Posterior vena cava (tissue), 2 donors: ENCODE data around the gene IMP3. TPM values are rescaled to one million over a fixed set of nuclear protein-coding genes. Genes with fewer than 3 reads are reported as not detected.
"Not testable (repeated sequence)": the region's sequence is repeated elsewhere in the genome, so short reads cannot be mapped to it uniquely, and the experiment has no call there.

ENCODE experiments used
- DNase-seq: peaks from one replicate; pipeline ENCODE4 v3.0.0-alpha.2; 2020; ENCODE audit warnings: low spot score
- intact Hi-C, 2 donors: fragments of 100-400 bp; cut with DNase I; formaldehyde crosslinking; loops; one replicate each; pipeline versions ENCODE4 v1.14.1 to v1.14.2; 2022 to 2023
- total RNA-seq, 2 donors: library from RNA; stranded (reverse); fragmentation: NEBNext Ultra II Directional; extraction: Animal tissue kit (Norgen Biotek cat#: 25700); gene quantifications; one replicate each; pipeline ENCODE4 v1.2.1, GENCODE V29; 2021
- donor health status: DM: yes; HTN: yes; CAD: no.
- donor health status: DM: yes; HTN: yes; CAD: no.

IMP3 gene
- total RNA-seq, 2 donors from 2014 or later, result 29.0 to 34.1 TPM

GRCh38 chr15:75639191-75639708 is 774 bp downstream of the IMP3 start:
- DNase-seq, result no peak
- intact Hi-C loops, result no loop called here

DNA sequence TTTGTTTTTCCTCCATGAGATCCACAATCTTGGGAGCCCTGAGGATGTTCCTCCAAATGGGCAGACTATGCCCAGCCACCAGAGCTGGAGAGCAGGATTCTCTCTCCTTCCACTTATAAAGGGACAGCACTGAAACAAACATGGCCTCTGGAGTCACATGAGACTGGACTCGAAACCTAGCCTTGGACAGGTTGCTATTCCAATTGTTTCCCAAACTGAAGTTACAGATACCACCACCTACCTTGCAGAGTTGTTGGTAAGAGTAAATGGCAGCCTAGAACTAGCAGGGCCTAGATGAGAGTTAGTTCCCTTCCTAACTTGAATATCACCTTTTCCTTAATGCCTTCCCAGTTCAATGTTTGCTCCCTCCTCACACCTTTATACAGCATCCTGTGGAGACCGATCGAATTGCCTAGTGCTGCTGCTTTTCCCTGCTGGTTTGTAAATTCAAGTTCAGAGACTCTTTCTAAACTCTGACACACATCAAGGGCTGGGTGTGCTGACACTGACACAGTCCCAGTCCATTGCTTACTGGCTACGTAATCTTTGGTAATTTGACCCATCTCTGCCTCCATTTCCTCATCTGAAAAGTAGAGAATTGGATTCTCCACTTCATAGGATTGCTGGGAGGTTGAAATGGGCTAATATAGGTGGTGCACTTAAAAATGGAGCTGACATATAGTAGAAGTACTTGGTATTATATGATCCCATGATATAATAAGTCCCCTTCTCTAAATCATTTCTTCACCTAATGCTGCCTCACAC is 2.6 kb downstream of the IMP3 start:
- no peak for DNase-seq

DNA sequence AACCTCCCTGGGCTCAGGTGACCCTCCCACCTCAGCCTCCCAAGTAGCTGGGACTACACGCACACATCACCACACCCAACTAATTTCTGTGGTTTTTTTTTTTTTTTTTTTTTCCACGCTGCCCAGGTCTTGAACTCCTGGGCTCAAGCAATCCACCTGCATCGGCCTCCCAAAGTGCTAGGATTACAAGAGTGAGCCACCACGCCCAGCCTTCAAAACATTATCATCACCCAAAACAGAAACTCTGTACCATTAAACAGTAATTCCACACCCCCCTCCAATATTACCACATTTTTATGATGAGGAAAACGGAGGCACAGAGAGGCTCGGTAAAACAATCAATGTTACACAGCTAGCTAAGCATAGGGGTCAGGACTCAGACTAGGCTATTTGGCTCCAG is 4.0 kb downstream of the IMP3 start:
- intact Hi-C loops, result no loop called here
- DNase-seq, result no peak

More for the DNA sequence above, 2.6 kb downstream of the IMP3 start:
- intact Hi-C loops, result no loop called here

- intact Hi-C loops, DNase-seq: not testable (repeated sequence)
These were observed 6.1 kb downstream of the IMP3 start for GRCh38 chr15:75633922-75634321.

DNA sequence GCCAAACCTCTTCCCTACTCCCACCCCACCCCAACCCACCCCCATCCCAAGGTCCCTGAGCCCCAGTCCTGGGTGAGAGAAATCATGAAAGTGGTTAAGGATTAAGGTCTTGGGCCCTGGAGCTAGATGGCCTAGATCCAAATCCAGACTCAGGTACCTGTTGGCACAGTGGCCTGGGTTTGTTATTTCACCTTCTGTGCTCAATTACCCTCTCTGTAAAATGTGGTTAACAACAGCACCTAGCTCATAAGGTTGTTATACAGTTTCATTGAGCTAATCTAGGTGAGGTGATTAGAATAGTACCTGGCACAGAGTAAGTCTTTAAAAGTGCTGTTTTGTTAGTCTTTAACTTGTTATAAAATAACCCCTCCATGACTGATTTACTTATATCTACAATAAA is 8.1 kb downstream of the IMP3 start:
- intact Hi-C loops, result no loop called here
- no peak for DNase-seq

DNA sequence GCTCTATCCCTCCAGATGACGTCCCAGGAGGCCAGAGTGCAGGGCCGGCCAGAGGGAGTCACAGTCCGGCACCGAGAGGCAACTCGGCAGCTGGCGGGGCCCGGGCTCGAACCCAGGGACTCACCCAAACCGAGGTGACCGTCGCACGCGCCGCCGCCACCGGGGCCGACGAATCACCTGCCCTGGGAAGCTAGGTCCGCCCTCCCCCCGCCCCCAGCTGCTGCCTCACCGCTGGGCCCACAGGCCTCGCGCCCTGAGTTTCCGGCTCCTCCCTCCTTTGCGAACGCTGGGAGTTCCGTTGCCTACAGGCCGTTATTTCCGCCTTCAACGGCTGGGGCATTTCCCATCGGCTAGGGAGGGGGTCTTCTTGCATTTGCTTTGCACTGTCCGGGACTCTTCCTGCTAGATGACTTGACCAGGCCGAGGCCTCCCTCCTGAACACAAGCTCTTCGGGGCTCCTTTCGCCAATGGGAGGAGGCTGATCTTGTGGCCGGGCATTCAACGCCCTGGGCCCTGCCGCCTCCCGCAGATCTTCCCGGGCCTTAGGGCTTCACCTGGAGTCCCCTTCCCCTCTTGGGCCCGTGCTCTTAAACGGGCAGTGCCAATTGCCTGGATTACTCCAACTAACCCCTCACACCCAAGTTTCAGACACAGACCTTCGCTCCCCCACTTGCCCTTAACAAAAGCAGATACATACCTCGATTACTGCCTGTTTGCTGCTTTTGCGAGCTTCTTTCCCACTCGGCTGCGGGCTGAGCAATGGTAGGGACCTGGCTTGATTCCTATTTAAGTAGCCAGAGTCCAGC is 14.3 kb downstream of the IMP3 start, which contains the start of gene SNUPN:
TSS of gene SNUPN (minus strand) at position 184 of the 806 bp plus-strand sequence. CDS start 4,674 bp downstream, outside the sequence.
- peak; percentile 98 for DNase-seq
- intact Hi-C loops, result loop anchor here in 1 of 2 donors (10.0 kb wide), 1 partner anchor 49 kb away; no protein-coding TSS in a partner anchor

- intact Hi-C loops, result loop anchor here in 1 of 2 donors (10.0 kb wide), 1 partner anchor 52 kb away; no protein-coding TSS in a partner anchor
These were observed 17.5 kb downstream of the IMP3 start for GRCh38 chr15:75622505-75622904.

DNA sequence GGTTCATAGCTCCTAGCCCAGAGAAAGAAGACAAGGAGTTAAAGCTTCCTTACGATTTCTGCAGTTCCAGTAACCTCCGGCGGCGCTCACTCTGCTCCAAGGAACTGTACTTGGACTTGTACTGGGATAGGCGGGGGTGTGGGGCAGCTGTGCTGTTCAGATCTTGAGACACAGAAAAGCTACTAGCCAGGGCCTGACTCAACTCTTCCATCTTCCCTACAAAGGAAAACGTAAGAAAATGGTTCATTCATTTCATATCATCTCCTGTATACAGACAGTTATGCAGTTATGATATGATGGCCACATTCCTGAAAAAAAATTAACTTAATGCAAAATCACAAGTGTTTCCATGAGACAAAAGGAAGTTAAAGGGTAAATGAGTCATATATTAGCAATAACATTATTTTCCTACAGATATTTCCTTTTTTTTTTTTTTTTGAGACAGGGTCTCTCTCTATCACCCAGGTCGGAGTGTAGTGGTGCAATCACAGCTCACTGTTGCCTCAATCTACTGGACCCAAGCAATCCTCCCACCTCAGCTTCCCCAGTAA is 19.1 kb downstream of the IMP3 start:
- DNase-seq, result peak; percentile 96
- intact Hi-C loops, result loop anchor here (1.0 to 10.0 kb wide), 2 partner anchors 26 to 54 kb away; partner anchors contain the start of gene SNX33 (in 1 of the 2)

More at GRCh38 chr15:75622505-75622904, 17.5 kb downstream of the IMP3 start:
- DNase-seq, result no peak

- intact Hi-C loops, result loop anchor here in 1 of 2 donors (10.0 kb wide), 1 partner anchor 55 kb away; no protein-coding TSS in a partner anchor
These were observed 19.8 kb downstream of the IMP3 start for GRCh38 chr15:75620058-75620820.

GRCh38 chr15:75616766-75617165 is 23.3 kb downstream of the IMP3 start:
- peak; percentile 9 for DNase-seq
- intact Hi-C loops, result no loop called here

More at GRCh38 chr15:75620058-75620820, 19.8 kb downstream of the IMP3 start:
- peak; percentile 81 for DNase-seq

DNA sequence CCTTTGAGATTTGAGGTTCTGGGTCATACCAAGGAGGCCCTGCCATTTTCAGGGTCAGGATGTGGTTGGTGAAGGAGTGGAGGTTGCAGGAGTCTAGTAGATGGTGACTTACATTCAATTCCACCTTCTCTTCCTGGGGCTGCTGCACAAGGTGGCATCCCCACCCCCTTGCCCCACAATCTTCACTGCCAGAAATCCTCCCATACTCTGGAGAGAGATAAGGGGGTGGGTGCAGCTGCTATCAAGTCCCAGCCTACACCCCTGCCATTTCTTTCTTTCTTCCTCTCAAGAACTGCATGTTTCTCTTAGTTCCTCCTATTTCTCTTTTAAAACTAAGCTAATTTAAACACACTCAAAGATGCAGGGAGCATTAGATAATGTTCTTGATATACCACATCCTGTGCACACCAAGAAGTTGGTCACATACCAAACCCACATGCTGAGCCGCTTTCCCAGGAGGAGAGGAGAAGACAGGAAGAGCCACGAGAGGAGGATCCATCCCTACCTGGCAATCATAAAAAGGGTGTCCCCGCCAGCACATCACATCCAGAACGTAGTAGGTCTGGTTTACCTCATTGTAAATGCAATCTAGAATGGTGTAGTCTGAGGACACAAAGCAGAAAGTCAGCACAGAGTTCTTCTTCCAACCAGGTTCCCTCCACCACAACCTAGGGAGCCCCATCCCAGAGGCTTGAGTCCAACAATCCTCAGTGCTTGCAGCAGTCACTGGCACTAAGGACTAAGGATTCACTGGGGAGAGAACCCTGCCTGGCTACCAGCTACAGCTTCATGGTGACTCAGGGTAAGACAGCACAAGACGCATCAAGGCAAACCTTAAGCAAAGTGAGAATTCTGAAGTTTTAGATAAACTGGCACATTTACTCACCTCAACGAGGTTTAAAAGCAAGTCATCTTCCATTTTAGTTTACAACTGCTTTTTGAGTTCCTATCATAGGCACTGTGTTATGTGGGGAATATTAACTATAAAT is 33.0 kb downstream of the IMP3 start:
- no peak for DNase-seq
- intact Hi-C loops, result no loop called here

DNA sequence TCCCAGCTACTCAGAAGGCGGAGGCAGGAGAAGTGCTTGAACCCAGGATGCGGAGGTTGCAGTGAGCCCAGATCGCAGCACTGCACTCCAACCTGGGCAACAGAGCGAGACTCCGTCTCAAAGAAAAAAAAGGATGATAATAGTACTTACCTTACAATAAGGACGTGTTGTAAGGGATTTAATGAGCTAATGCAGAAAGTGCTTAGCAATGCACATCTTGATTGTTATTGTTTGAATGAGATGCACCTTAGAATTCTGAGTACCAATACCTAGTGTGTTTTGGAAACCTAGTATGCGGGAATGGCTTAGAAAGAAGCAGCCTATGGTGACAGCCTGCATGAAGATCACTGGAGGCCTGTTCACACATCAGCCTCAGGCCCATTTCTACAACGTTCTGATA is 34.0 kb downstream of the IMP3 start:
- DNase-seq, result no peak
- intact Hi-C loops, result no loop called here

- intact Hi-C loops, result no loop called here
- no peak for DNase-seq
These were observed 40.6 kb downstream of the IMP3 start for GRCh38 chr15:75599401-75599800.

DNA sequence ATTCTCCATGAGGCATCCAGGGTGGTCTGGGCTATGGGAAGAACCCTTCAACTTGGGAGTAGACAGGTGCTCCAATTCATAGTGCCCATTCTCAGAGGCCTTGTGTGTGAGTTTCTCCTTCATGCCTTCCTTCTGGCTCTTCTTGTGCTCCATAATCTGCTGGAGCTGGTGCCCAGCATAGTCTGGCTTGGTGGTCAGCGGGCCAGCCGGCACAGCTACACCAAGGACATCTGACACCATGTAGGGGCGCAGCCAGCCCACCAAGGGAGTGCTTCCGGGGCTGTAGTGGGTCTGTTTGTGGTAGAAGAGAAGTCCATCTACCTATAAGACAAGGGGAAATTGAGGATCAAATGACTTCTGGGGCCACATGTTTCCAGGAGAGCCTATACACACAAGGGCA is 41.7 kb downstream of the IMP3 start:
- DNase-seq, result no peak
- intact Hi-C loops, result no loop called here

DNA sequence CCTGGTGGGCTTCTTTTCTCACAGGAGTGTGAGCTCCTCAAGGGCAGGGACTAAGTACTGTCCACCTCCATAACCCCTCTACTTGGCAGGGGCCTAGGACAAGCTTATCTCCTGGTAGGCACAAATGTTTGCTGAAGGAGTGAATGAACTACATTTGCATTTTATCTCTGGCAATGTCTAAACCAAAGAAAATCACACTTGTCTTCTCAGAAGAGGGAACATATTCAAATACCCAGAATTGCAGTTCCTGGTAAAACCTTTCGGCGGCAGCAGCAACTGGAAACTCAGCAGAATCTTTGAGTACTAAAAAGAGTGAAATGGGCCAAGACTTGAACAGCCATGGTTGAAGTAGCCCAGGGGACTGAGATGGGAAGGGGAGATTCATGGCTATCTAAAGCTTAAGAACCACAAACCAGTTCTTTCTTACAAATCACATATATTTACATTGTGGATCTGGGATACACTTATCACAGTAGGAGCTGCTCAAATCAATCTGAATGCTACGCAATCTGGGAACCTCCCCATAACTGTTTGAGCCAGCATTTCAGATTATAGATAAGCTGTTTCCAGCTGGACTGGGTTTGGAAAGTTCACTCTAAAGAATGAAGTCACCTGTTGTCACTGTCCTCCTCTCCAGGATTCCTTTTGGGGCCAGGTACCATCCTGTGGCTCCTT is 42.2 kb downstream of the IMP3 start:
- DNase-seq, result no peak
- intact Hi-C loops, result no loop called here

DNA sequence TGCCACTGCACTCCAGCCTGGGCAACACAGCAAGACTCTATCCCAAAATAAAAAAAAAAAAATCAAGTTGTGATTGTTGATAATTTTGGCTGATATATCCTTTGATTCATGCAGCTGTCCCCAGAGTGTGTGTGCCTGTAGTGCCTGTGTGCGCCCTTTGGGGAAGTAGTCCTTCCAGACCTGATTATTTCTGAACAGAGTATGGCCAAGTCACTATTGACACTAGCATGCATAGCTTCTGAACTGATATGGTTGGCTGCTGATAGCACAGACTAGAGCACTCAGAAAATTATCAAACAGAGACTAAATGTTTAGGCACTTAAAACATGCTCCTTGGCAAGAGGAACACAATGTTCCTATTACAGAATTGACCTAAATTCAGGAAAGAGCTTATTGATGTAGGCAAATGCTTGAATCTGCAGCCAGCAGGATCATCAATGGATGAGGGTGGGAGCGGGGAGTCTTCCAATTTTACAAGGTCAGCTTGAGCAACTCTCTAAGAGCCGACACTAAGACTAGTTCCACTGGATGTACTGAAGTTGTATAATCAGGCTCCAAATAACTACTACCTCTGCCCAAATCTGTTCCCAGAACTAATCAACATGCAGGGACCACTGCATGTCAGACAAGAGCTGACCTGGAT is 43.2 kb downstream of the IMP3 start:
- no peak for DNase-seq
- intact Hi-C loops, result no loop called here

DNA sequence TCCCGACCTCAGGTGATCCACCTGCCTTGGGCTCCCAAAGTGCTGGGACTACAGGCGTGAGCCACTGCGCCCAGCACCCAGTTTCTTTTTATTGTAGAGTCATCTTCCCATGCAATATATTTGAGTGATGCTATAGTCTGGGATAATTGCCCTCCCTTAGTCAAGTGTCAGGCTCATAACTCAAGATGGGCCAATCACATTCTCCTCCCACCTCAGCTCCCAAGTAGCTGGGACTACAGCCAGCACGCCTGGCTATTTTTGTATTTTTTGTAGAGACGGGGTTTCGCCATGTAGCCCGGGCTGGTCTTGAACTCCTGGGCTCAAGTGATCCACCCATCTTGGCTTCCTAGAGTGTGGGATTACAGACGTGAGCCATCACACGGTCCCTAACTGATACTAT is 45.7 kb downstream of the IMP3 start:
- no peak for DNase-seq
- intact Hi-C loops, result no loop called here
